HFFc6 (cell line): ENCODE measurements around the gene UFC1. TPM values are rescaled to one million over a fixed set of nuclear protein-coding genes. Genes with fewer than 3 reads are reported as not detected.
"Not testable (repeated sequence)": the region's sequence is repeated elsewhere in the genome, so short reads cannot be mapped to it uniquely, and the experiment has no call there.

ENCODE experiments used
- DNase-seq: peaks from one replicate; pipeline ENCODE4 v3.0.0-alpha.2; 2018
- H3K27ac Mint-ChIP-seq: 2 replicates; pipeline ENCODE4 v1.8.0; 2020; ENCODE audit warnings: mild to moderate bottlenecking, mixed read lengths
- H3K27me3 Mint-ChIP-seq: 2 replicates; pipeline ENCODE4 v1.8.0; 2021; ENCODE audit warnings: mild to moderate bottlenecking, moderate library complexity, mixed read lengths; ENCODE audit not compliant: insufficient read depth
- H3K36me3 Mint-ChIP-seq: 2 replicates; pipeline ENCODE4 v1.8.0; 2021; ENCODE audit warnings: low read depth, mixed read lengths
- H3K4me1 Mint-ChIP-seq: 2 replicates; pipeline ENCODE4 v1.8.0; 2020; ENCODE audit warnings: low read depth, mixed read lengths
- H3K4me3 Mint-ChIP-seq: 2 replicates; pipeline ENCODE4 v1.8.0; 2020; ENCODE audit warnings: mild to moderate bottlenecking, moderate library complexity, mixed read lengths
- H3K9me3 Mint-ChIP-seq: 2 replicates; pipeline ENCODE4 v1.8.0; 2020; ENCODE audit warnings: mild to moderate bottlenecking, mixed read lengths
- CTCF ChIP-seq: fragments of 200-600 bp; sonication (generic); IDR thresholded peaks from 2 replicates; pipeline ENCODE4 v1.5.0; 2021; ENCODE audit warnings: antibody characterized with exemption, mild to moderate bottlenecking
- total RNA-seq, 6 experiments: library from RNA; stranded (reverse); fragmentation: NEBNext Ultra II Directional; extraction: Animal tissue kit (Norgen Biotek cat#: 25700); gene quantifications; 2 replicates in 1 of 6; 3 replicates in 5 of 6; pipeline ENCODE4 v1.2.3, GENCODE V29; 2021

UFC1 gene
- total RNA-seq, 6 experiments from 2014 or later = 83.8 to 92.6 (median 85.1) TPM

DNA sequence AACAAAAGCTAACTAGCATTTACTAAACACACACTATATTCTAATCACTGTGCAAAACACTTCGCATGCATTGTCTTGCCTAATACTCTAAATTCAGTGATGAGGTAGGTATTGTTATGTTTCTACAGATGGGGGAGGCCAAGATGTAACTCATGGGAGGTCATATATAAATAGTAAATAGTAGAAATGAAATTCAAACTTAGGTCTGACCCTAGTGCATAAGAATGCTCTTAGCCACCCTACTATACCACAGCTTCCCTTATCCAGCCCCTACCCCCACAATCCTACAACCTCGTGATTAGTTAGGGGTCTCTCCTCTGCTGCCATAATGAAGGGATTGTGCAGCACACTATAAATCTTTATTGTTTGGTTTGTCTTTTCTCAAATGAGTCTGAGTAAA, 39.2 kb upstream of the UFC1 start:
- H3K27me3 Mint-ChIP-seq = no peaks in the 10 kb centered on the region; the same call in 1 of the 2 replicates
- no peak for TF ChIP-seq CTCF
- no peak for DNase-seq
- H3K4me3 Mint-ChIP-seq = no peak overlapping the region
- H3K9me3 Mint-ChIP-seq = no peaks in the 10 kb centered on the region
- peaks cover 13% of the 10 kb centered on the region; the same call in 1 of the 2 replicates for H3K36me3 Mint-ChIP-seq
- H3K4me1 Mint-ChIP-seq = peaks cover 62% of the 10 kb centered on the region
- peak overlapping the region; percentile 98 for H3K27ac Mint-ChIP-seq

- H3K4me3 Mint-ChIP-seq = peak overlapping the region; percentile 50
- no peaks in the 10 kb centered on the region for H3K9me3 Mint-ChIP-seq
- peak overlapping the region; percentile 98 for H3K27ac Mint-ChIP-seq
- peaks cover 13% of the 10 kb centered on the region; the same call in 1 of the 2 replicates for H3K36me3 Mint-ChIP-seq
- no peak for TF ChIP-seq CTCF
- DNase-seq = peak; percentile 76
- peaks cover 69% of the 10 kb centered on the region for H3K4me1 Mint-ChIP-seq
- H3K27me3 Mint-ChIP-seq = no peaks in the 10 kb centered on the region; the same call in 1 of the 2 replicates
Measured at GRCh38 chr1:161115132-161115711, 38.6 kb upstream of the UFC1 start.

DNA sequence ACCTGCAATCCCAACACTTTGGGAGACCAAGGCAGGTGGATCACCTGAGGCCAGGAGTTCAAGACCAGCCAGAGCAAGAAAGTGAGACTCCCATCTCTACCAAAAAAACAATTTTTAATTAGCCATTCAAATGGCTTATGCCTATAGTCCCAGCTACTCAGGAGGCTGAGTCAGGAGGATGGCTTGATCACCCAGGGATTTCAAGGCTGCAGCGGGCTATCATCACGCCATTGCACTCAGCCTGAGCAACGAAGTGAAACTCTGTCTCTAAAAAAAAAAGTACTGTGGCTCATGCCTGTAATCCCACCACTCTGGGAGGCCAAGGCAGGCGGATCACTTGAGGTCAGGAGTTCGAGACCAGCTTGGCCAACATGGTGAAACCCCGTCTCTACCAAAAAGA, 37.8 kb upstream of the UFC1 start:
- DNase-seq, H3K9me3 Mint-ChIP-seq, H3K27me3 Mint-ChIP-seq: not testable (repeated sequence)
- Mint-ChIP-seq H3K27ac (peak overlapping the region; percentile 98), H3K36me3 (peaks cover 13% of the 10 kb centered on the region; the same call in 1 of the 2 replicates), H3K4me1 (peaks cover 71% of the 10 kb centered on the region), H3K4me3 (peak overlapping the region; percentile 50)

DNA sequence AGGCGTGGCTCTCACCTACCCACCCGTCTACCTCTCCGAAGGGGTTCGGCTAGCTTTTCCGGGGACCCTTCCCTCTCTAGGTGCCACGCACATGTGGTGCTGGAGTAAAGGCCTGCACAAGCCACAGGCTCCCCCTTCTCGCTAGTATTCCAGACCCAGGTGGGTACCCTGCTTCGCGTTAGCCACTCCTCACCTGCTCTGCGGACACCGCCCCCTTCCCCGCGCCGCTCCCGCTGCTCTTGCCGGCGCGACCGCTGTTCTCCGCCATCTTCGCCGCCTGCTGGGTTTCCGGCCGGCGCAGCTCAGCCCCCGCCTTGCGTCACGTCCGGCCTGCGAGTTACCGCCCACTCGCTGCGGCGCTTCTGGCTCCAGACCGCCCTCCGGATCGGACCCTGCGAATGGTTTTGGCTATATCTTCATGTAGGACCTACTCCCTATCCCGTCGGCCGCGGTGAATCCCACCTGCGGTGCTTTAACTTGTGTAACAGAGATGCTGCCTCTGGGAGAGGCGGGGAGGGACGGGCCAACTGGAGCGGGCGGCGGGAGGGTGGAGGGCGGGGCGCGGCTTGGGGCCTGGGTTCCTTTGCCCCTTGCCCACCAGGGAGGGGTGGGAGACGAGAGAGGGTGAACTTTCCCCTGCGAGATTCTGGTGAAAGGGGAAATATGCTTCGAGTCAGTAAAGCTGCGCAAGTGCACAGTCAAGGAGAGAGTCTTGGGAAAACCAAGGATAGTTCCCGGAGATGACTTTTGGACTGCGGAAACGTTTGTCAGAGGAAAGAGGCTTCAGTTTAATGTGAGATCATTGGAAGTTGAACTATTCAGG, 35.8 kb upstream of the UFC1 start, which contains the start of the genes NIT1 and PFDN2:
Gene NIT1 (plus strand): TSS at position 347 of the 823 bp plus-strand sequence. CDS start 72 bp downstream, at position 419.
Gene PFDN2 (minus strand): TSS at position 279 of the 823 bp plus-strand sequence. CDS start 11 bp downstream, at position 268.
- H3K9me3 Mint-ChIP-seq = no peaks in the 10 kb centered on the region
- H3K27me3 Mint-ChIP-seq = no peaks in the 10 kb centered on the region; the same call in none of the 2 replicates
- H3K27ac Mint-ChIP-seq = peak within 1 kb of the TSS; percentile 98
- peak; percentile 74 for DNase-seq
- peak within 1 kb of the TSS; percentile 97 for H3K4me3 Mint-ChIP-seq
- peaks cover 63% of the 10 kb centered on the region for H3K4me1 Mint-ChIP-seq
- H3K36me3 Mint-ChIP-seq = peaks cover 13% of the 10 kb centered on the region; the same call in 1 of the 2 replicates
- TF ChIP-seq CTCF = no peak

DNA sequence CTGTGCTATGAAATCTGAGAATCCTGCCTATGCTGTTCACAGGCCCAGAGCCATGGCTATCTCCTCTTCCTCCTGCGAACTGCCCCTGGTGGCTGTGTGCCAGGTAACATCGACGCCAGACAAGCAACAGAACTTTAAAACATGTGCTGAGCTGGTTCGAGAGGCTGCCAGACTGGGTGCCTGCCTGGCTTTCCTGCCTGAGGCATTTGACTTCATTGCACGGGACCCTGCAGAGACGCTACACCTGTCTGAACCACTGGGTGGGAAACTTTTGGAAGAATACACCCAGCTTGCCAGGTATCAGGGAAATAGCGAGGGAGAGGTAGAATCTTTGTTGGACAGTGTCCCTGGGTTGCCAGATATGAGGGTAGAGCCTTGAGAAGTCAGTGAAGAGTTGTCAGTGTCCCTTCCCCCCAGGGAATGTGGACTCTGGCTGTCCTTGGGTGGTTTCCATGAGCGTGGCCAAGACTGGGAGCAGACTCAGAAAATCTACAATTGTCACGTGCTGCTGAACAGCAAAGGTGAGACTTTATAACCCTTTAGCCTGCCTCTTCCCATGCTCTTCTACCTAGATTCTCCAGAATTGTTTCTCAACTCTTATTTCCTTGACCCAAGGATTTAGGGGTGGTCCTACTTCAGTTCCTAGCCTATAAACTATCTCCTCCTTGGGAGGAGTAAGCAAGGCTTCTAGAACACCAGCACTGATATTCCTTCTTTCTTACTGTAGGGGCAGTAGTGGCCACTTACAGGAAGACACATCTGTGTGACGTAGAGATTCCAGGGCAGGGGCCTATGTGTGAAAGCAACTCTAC, 34.5 kb upstream of the UFC1 start:
- peak overlapping the region; percentile 97 for H3K4me3 Mint-ChIP-seq
- H3K9me3 Mint-ChIP-seq = no peaks in the 10 kb centered on the region
- peak; percentile 73 for DNase-seq
- H3K36me3 Mint-ChIP-seq = peaks cover 18% of the 10 kb centered on the region; the same call in 1 of the 2 replicates
- H3K27ac Mint-ChIP-seq = peak overlapping the region; percentile 98
- peaks cover 51% of the 10 kb centered on the region for H3K4me1 Mint-ChIP-seq
- no peaks in the 10 kb centered on the region; the same call in 1 of the 2 replicates for H3K27me3 Mint-ChIP-seq
- peak; percentile 64 for TF ChIP-seq CTCF
